Measurements from ENCODE around the gene RHEB.

The RHEB gene

GRCh38 chr7:151442776-151443496 lies 76.8 kb downstream of the RHEB start:
- H3K9ac ChIP-seq (ENCODE audit: low read length): no peak overlapping the region
- H2BK15ac ChIP-seq (replicated peaks; ENCODE audit: low read depth): no peak overlapping the region
- H3K79me1 ChIP-seq (ENCODE audit: low read length): no peaks in the 10 kb centered on the region
- H2BK5ac ChIP-seq (ENCODE audit: low read length): no peak overlapping the region
- no peaks in the 10 kb centered on the region for H3K79me2 ChIP-seq (ENCODE audit: control insufficient read depth, insufficient read depth, low read length)
- H2AK5ac ChIP-seq (ENCODE audit: low read length): no peak overlapping the region
- H3K27me3 ChIP-seq (ENCODE audit: insufficient read depth, low read length, poor library complexity): no peaks in the 10 kb centered on the region
- no peak overlapping the region for H2BK120ac ChIP-seq (ENCODE audit: low read depth, low read length)
- no peak overlapping the region for H3K23ac ChIP-seq (ENCODE audit: low read length)
- H3K18ac ChIP-seq (ENCODE audit: low read length): no peak overlapping the region
- H3K4me2 ChIP-seq (ENCODE audit: low read length): no peak overlapping the region
- H3K4me3 ChIP-seq (ENCODE audit: low read length): no peak overlapping the region
- no peak for DNase-seq
- H4K5ac ChIP-seq (ENCODE audit: low read length): no peak overlapping the region
- no peak overlapping the region for H3K27ac ChIP-seq (ENCODE audit: low read depth, low read length)
- no peak overlapping the region for H4K8ac ChIP-seq (ENCODE audit: low read depth, low read length)
- H3K36me3 ChIP-seq (ENCODE audit: control insufficient read depth, insufficient read depth, low read length): no peaks in the 10 kb centered on the region
- WGBS (ENCODE audit: extremely low coverage, insufficient coverage, low lambda C conversion rate): no CpG with 5 or more reads among the region's 10 CpGs
- H3K4ac ChIP-seq (ENCODE audit: low read depth, low read length): no peak overlapping the region
- H3K56ac ChIP-seq (ENCODE audit: low read length): no peak overlapping the region
- H3K4me1 ChIP-seq (ENCODE audit: control insufficient read depth, low read depth, low read length): peaks cover 2% of the 10 kb centered on the region

- Histone ChIP-seq H3K18ac (ENCODE audit: low read length) (peak overlapping the region; percentile 6), H3K79me1 (ENCODE audit: low read length) (no peaks in the 10 kb centered on the region), H3K4me3 (ENCODE audit: low read length) (no peak overlapping the region), H3K4ac (ENCODE audit: low read depth, low read length) (no peak overlapping the region), H2BK5ac (ENCODE audit: low read length) (no peak overlapping the region), H4K5ac (ENCODE audit: low read length) (no peak overlapping the region), H3K4me1 (ENCODE audit: control insufficient read depth, low read depth, low read length) (peaks cover 2% of the 10 kb centered on the region), H2AK5ac (ENCODE audit: low read length) (no peak overlapping the region), H4K8ac (ENCODE audit: low read depth, low read length) (no peak overlapping the region), H3K36me3 (ENCODE audit: control insufficient read depth, insufficient read depth, low read length) (no peaks in the 10 kb centered on the region), H2BK15ac (replicated peaks; ENCODE audit: low read depth) (no peak overlapping the region), H3K79me2 (ENCODE audit: control insufficient read depth, insufficient read depth, low read length) (no peaks in the 10 kb centered on the region), H3K9ac (ENCODE audit: low read length) (peak overlapping the region; percentile 78), H3K56ac (ENCODE audit: low read length) (peak overlapping the region; percentile 93), H3K27ac (ENCODE audit: low read depth, low read length) (no peak overlapping the region), H2BK120ac (ENCODE audit: low read depth, low read length) (no peak overlapping the region), H3K27me3 (ENCODE audit: insufficient read depth, low read length, poor library complexity) (no peaks in the 10 kb centered on the region), H3K23ac (ENCODE audit: low read length) (no peak overlapping the region), H3K4me2 (ENCODE audit: low read length) (peak overlapping the region; percentile 92)
- DNase-seq: peak; percentile 52
- no CpG with 5 or more reads among the region's 10 CpGs for WGBS (ENCODE audit: extremely low coverage, insufficient coverage, low lambda C conversion rate)
Measured at GRCh38 chr7:151440799-151441445, 78.8 kb downstream of the RHEB start.

GRCh38 chr7:151439855-151440798 lies 79.6 kb downstream of the RHEB start, which contains the start of gene CRYGN:
TSS of gene CRYGN (minus strand) at chr7:151440141. CDS start at chr7:151439917, 224 bp downstream.
- H3K79me2 ChIP-seq (ENCODE audit: control insufficient read depth, insufficient read depth, low read length): no peaks in the 10 kb centered on the region
- H2BK120ac ChIP-seq (ENCODE audit: low read depth, low read length): peak within 1 kb of the TSS; percentile 8
- H3K4me2 ChIP-seq (ENCODE audit: low read length): peak within 1 kb of the TSS; percentile 92
- no peak within 1 kb of the TSS for H3K23ac ChIP-seq (ENCODE audit: low read length)
- no peak within 1 kb of the TSS for H2BK15ac ChIP-seq (replicated peaks; ENCODE audit: low read depth)
- no peaks in the 10 kb centered on the region for H3K36me3 ChIP-seq (ENCODE audit: control insufficient read depth, insufficient read depth, low read length)
- no peaks in the 10 kb centered on the region for H3K27me3 ChIP-seq (ENCODE audit: insufficient read depth, low read length, poor library complexity)
- H3K56ac ChIP-seq (ENCODE audit: low read length): peak within 1 kb of the TSS; percentile 93
- no peak within 1 kb of the TSS for H2BK5ac ChIP-seq (ENCODE audit: low read length)
- peak within 1 kb of the TSS; percentile 42 for H3K4me3 ChIP-seq (ENCODE audit: low read length)
- peak within 1 kb of the TSS; percentile 78 for H3K9ac ChIP-seq (ENCODE audit: low read length)
- H2AK5ac ChIP-seq (ENCODE audit: low read length): no peak within 1 kb of the TSS
- no peak within 1 kb of the TSS for H3K4ac ChIP-seq (ENCODE audit: low read depth, low read length)
- no peak within 1 kb of the TSS for H3K27ac ChIP-seq (ENCODE audit: low read depth, low read length)
- no peak within 1 kb of the TSS for H4K8ac ChIP-seq (ENCODE audit: low read depth, low read length)
- peak; percentile 71 for DNase-seq
- peaks cover 2% of the 10 kb centered on the region for H3K4me1 ChIP-seq (ENCODE audit: control insufficient read depth, low read depth, low read length)
- H3K79me1 ChIP-seq (ENCODE audit: low read length): no peaks in the 10 kb centered on the region
- H3K18ac ChIP-seq (ENCODE audit: low read length): peak within 1 kb of the TSS; percentile 46
- WGBS (ENCODE audit: extremely low coverage, insufficient coverage, low lambda C conversion rate): no CpG with 5 or more reads among the region's 51 CpGs
- H4K5ac ChIP-seq (ENCODE audit: low read length): no peak within 1 kb of the TSS

GRCh38 chr7:151438864-151439601 lies 80.7 kb downstream of the RHEB start:
- H2AK5ac ChIP-seq (ENCODE audit: low read length): no peak overlapping the region
- no peak overlapping the region for H4K5ac ChIP-seq (ENCODE audit: low read length)
- H3K27ac ChIP-seq (ENCODE audit: low read depth, low read length): no peak overlapping the region
- H3K27me3 ChIP-seq (ENCODE audit: insufficient read depth, low read length, poor library complexity): no peaks in the 10 kb centered on the region
- H3K9ac ChIP-seq (ENCODE audit: low read length): peak overlapping the region; percentile 78
- no peak overlapping the region for H2BK15ac ChIP-seq (replicated peaks; ENCODE audit: low read depth)
- no peak overlapping the region for H3K4ac ChIP-seq (ENCODE audit: low read depth, low read length)
- WGBS (ENCODE audit: extremely low coverage, insufficient coverage, low lambda C conversion rate): no CpG with 5 or more reads among the region's 17 CpGs
- no peak overlapping the region for H3K4me3 ChIP-seq (ENCODE audit: low read length)
- no peak for DNase-seq
- H3K4me2 ChIP-seq (ENCODE audit: low read length): no peak overlapping the region
- H3K18ac ChIP-seq (ENCODE audit: low read length): no peak overlapping the region
- H4K8ac ChIP-seq (ENCODE audit: low read depth, low read length): no peak overlapping the region
- H3K56ac ChIP-seq (ENCODE audit: low read length): peak overlapping the region; percentile 93
- H3K36me3 ChIP-seq (ENCODE audit: control insufficient read depth, insufficient read depth, low read length): no peaks in the 10 kb centered on the region
- no peaks in the 10 kb centered on the region for H3K79me2 ChIP-seq (ENCODE audit: control insufficient read depth, insufficient read depth, low read length)
- H2BK120ac ChIP-seq (ENCODE audit: low read depth, low read length): no peak overlapping the region
- H3K23ac ChIP-seq (ENCODE audit: low read length): no peak overlapping the region
- no peaks in the 10 kb centered on the region for H3K79me1 ChIP-seq (ENCODE audit: low read length)
- H3K4me1 ChIP-seq (ENCODE audit: control insufficient read depth, low read depth, low read length): peaks cover 2% of the 10 kb centered on the region
- no peak overlapping the region for H2BK5ac ChIP-seq (ENCODE audit: low read length)

GRCh38 chr7:151437866-151438516 lies 81.7 kb downstream of the RHEB start:
- H3K4me2 ChIP-seq (ENCODE audit: low read length): no peak overlapping the region

More at GRCh38 chr7:151437866-151438516, 81.7 kb downstream of the RHEB start:
- no peak overlapping the region for H2BK5ac ChIP-seq (ENCODE audit: low read length)
- no peak overlapping the region for H2BK15ac ChIP-seq (replicated peaks; ENCODE audit: low read depth)
- H3K27ac ChIP-seq (ENCODE audit: low read depth, low read length): no peak overlapping the region
- H3K79me2 ChIP-seq (ENCODE audit: control insufficient read depth, insufficient read depth, low read length): no peaks in the 10 kb centered on the region
- no peak overlapping the region for H2BK120ac ChIP-seq (ENCODE audit: low read depth, low read length)
- no CpG with 5 or more reads among the region's 23 CpGs for WGBS (ENCODE audit: extremely low coverage, insufficient coverage, low lambda C conversion rate)
- no peaks in the 10 kb centered on the region for H3K27me3 ChIP-seq (ENCODE audit: insufficient read depth, low read length, poor library complexity)
- H3K36me3 ChIP-seq (ENCODE audit: control insufficient read depth, insufficient read depth, low read length): no peaks in the 10 kb centered on the region
- no peak overlapping the region for H3K9ac ChIP-seq (ENCODE audit: low read length)
- peaks cover 2% of the 10 kb centered on the region for H3K4me1 ChIP-seq (ENCODE audit: control insufficient read depth, low read depth, low read length)
- H3K4ac ChIP-seq (ENCODE audit: low read depth, low read length): no peak overlapping the region
- no peak overlapping the region for H3K4me3 ChIP-seq (ENCODE audit: low read length)
- no peak overlapping the region for H3K56ac ChIP-seq (ENCODE audit: low read length)
- no peak for DNase-seq
- H4K5ac ChIP-seq (ENCODE audit: low read length): no peak overlapping the region
- no peak overlapping the region for H4K8ac ChIP-seq (ENCODE audit: low read depth, low read length)
- no peak overlapping the region for H3K18ac ChIP-seq (ENCODE audit: low read length)
- no peak overlapping the region for H3K23ac ChIP-seq (ENCODE audit: low read length)
- H3K79me1 ChIP-seq (ENCODE audit: low read length): no peaks in the 10 kb centered on the region
- no peak overlapping the region for H2AK5ac ChIP-seq (ENCODE audit: low read length)
